IMR-90 (cell line): Measurements from ENCODE around the gene TFDP2. TPM values are rescaled to one million over a fixed set of nuclear protein-coding genes. Genes with fewer than 3 reads are reported as not detected.

Experiments used
- ATAC-seq: fragments of 200-7000 bp; cut with Tn5 transposase; 2 replicates; pipeline ENCODE4 v1.9.1; 2020; ENCODE audit warnings: low read depth, mild to moderate bottlenecking, moderate library complexity
- BruUV-seq: library from RNA; stranded (reverse); fragments of 400-500 nt; replicated peaks from 2 replicates; lab custom pipeline; 2021; lab: Mats Ljungman, UMichigan
- CTCF ChIA-PET: fragments of 300-600 bp; formaldehyde crosslinking; extraction: SDS; loops from one replicate; lab custom pipeline; 2021; ENCODE audit warnings: antibody characterized with exemption; lab: Yijun Ruan, JAX
- POLR2A ChIA-PET: fragments of 300-600 bp; sonication (Branson Sonifier 250); formaldehyde crosslinking; loops from one replicate; lab custom pipeline; 2022; ENCODE audit warnings: antibody characterized with exemption; ENCODE audit not compliant: unreplicated experiment; lab: Charles Lee
- DNase-seq: peaks from one replicate; pipeline ENCODE4 v3.0.0; 2013
- H2AFZ ChIP-seq: replicated peaks from 2 replicates; pipeline ENCODE3; 2013; ENCODE audit warnings: low read length, mild to moderate bottlenecking; ENCODE audit not compliant: poor library complexity
- H2AK5ac ChIP-seq: 2 replicates; pipeline ENCODE4 v1.6.1; 2013; ENCODE audit warnings: low read depth, low read length, inconsistent platforms
- H2AK9ac ChIP-seq: replicated peaks from 2 replicates; pipeline ENCODE3; 2013; ENCODE audit warnings: mild to moderate bottlenecking, low read depth, low read length, moderate library complexity; ENCODE audit not compliant: poor library complexity
- H2BK120ac ChIP-seq: 2 replicates; pipeline ENCODE4 v1.6.1; 2013; ENCODE audit warnings: low read depth, low read length, inconsistent platforms
- H2BK15ac ChIP-seq: 3 replicates; pipeline ENCODE4 v1.6.1; 2013; ENCODE audit warnings: low read depth, low read length, inconsistent platforms
- H2BK20ac ChIP-seq: 2 replicates; pipeline ENCODE4 v1.6.1; 2013; ENCODE audit warnings: low read depth, mild to moderate bottlenecking, inconsistent platforms, low read length, moderate library complexity
- H2BK5ac ChIP-seq: 2 replicates; pipeline ENCODE4 v1.6.1; 2013; ENCODE audit warnings: mild to moderate bottlenecking, low read depth, low read length, inconsistent platforms; ENCODE audit not compliant: poor library complexity, severe bottlenecking
- H3K14ac ChIP-seq: replicated peaks from 2 replicates; pipeline ENCODE4 v1.6.1; 2013; ENCODE audit warnings: low read depth, low read length, inconsistent platforms
- H3K18ac ChIP-seq: 2 replicates; pipeline ENCODE4 v1.6.1; 2013; ENCODE audit warnings: low read depth, low read length, control low read depth
- H3K23ac ChIP-seq: 2 replicates; pipeline ENCODE4 v1.6.1; 2013; ENCODE audit warnings: low read depth, low read length, inconsistent platforms
- H3K27ac ChIP-seq: 2 replicates; pipeline ENCODE4 v1.5.1; 2013; ENCODE audit warnings: mild to moderate bottlenecking, control low read depth, low read length; ENCODE audit not compliant: insufficient read depth
- H3K27me3 ChIP-seq: 2 replicates; pipeline ENCODE4 v1.6.1; 2013; ENCODE audit warnings: low read length; ENCODE audit not compliant: control insufficient read depth, insufficient read depth
- H3K36me3 ChIP-seq: 2 replicates; pipeline ENCODE4 v1.6.1; 2013; ENCODE audit warnings: low read length, mixed read lengths; ENCODE audit not compliant: control insufficient read depth, insufficient read depth
- H3K4ac ChIP-seq: 2 replicates; pipeline ENCODE4 v1.6.1; 2013; ENCODE audit warnings: low read depth, low read length, inconsistent platforms
- H3K4me1 ChIP-seq: 2 replicates; pipeline ENCODE4 v1.6.1; 2013; ENCODE audit warnings: low read length, mixed read lengths; ENCODE audit not compliant: control insufficient read depth, insufficient read depth
- H3K4me2 ChIP-seq: 2 replicates; pipeline ENCODE4 v1.6.1; 2013; ENCODE audit warnings: low read depth, mild to moderate bottlenecking, control low read depth, low read length, moderate library complexity
- H3K4me3 ChIP-seq: 2 replicates; pipeline ENCODE4 v1.5.1; 2013; ENCODE audit warnings: low read depth, mild to moderate bottlenecking, control low read depth, low read length, moderate library complexity; ENCODE audit not compliant: insufficient read depth
- H3K56ac ChIP-seq: 2 replicates; pipeline ENCODE4 v1.6.1; 2013; ENCODE audit warnings: low read length, inconsistent platforms; ENCODE audit not compliant: insufficient read depth; ENCODE audit errors: extremely low read depth
- H3K79me1 ChIP-seq, 2 experiments: 2 replicates each; pipeline ENCODE4 v1.6.1; 2013; ENCODE audit warnings: low read length in 2 of 2, inconsistent platforms in 1 of 2, low read depth in 1 of 2
- H3K9ac ChIP-seq: 2 replicates; pipeline ENCODE4 v1.6.1; 2013; ENCODE audit warnings: low read depth, low read length, control low read depth
- H3K9me1 ChIP-seq: 2 replicates; pipeline ENCODE4 v1.6.1; 2013; ENCODE audit warnings: low read length, inconsistent platforms; ENCODE audit not compliant: insufficient read depth
- H3K9me3 ChIP-seq: 2 replicates; pipeline ENCODE4 v1.6.1; 2013; ENCODE audit warnings: low read length; ENCODE audit not compliant: control insufficient read depth, insufficient read depth
- H4K20me1 ChIP-seq: 2 replicates; pipeline ENCODE4 v1.6.1; 2013; ENCODE audit warnings: low read length, inconsistent platforms; ENCODE audit not compliant: insufficient read depth
- H4K5ac ChIP-seq: 2 replicates; pipeline ENCODE4 v1.6.1; 2013; ENCODE audit warnings: mild to moderate bottlenecking, low read depth, low read length, control low read depth
- H4K8ac ChIP-seq, 2 experiments: 2 replicates each; pipeline ENCODE4 v1.6.1; 2013; ENCODE audit warnings: low read depth in 2 of 2, low read length in 2 of 2, control low read depth in 1 of 2, inconsistent platforms in 1 of 2
- H4K91ac ChIP-seq: 2 replicates; pipeline ENCODE4 v1.6.1; 2013; ENCODE audit warnings: low read depth, low read length, inconsistent platforms; ENCODE audit not compliant: insufficient read depth
- MAZ ChIP-seq: IDR thresholded peaks from 2 replicates; pipeline ENCODE4 v1.6.1; 2012; ENCODE audit warnings: low read depth, mild to moderate bottlenecking, low read length, improper control_type of control experiment, moderate library complexity, borderline replicate concordance
- RFX5 ChIP-seq: IDR thresholded peaks from 2 replicates; pipeline ENCODE4 v1.8.0; 2012; ENCODE audit warnings: low read depth, mild to moderate bottlenecking, low read length, moderate library complexity
- SMC3 ChIP-seq: fragments of 150-350 bp; IDR thresholded peaks from 2 replicates; pipeline ENCODE4 v1.6.1; 2016; ENCODE audit warnings: low read depth, mild to moderate bottlenecking, antibody characterized with exemption, low read length, moderate library complexity
- WGBS, 2 experiments: methylation state at CpG; one replicate each; pipeline versions ENCODE4 v1.1.5 to v1.1.7; 2013; ENCODE audit warnings: missing lambda C conversion rate in 2 of 2; ENCODE audit not compliant: insufficient read length in 1 of 2; ENCODE audit errors: extremely low coverage in 2 of 2; 5-methylcytosine and 5-hydroxymethylcytosine counted together
- dilution Hi-C: fragments of 300-500 bp; cut with HindIII; formaldehyde crosslinking; loops from one replicate; pipeline ENCODE4 v1.14.3; 2018; ENCODE audit warnings: low sequenced_read_pairs; ENCODE audit not compliant: unreplicated experiment
- in situ Hi-C: fragments of 300-500 bp; cut with MboI; formaldehyde crosslinking; loops from 3 replicates; pipeline ENCODE4 v1.14.3; 2019; ENCODE audit warnings: low sequenced_read_pairs, inconsistent platforms, mixed read lengths
- intact Hi-C: fragments of 100-400 bp; cut with micrococcal nuclease; formaldehyde crosslinking; loops from 2 replicates; pipeline ENCODE4 v1.10.0; 2022
- polyA plus RNA-seq, 3 experiments: library from polyadenylated mRNA; depleted of rRNA; stranded (reverse); fragments of >200 nt; gene quantifications; 2 replicates each; pipeline ENCODE4 v1.2.3, GENCODE V29; 2012; ENCODE audit warnings: low replicate concordance in 1 of 3
- total RNA-seq: library from RNA; depleted of rRNA; stranded (reverse); fragments of >200 nt; gene quantifications from 2 replicates; pipeline ENCODE4 v1.2.3, GENCODE V29; 2012

TFDP2 gene
- total and polyA plus RNA-seq, 2 of the 4 experiments (the other 2 are of a cell fraction): 10.7 to 23.7 TPM

DNA sequence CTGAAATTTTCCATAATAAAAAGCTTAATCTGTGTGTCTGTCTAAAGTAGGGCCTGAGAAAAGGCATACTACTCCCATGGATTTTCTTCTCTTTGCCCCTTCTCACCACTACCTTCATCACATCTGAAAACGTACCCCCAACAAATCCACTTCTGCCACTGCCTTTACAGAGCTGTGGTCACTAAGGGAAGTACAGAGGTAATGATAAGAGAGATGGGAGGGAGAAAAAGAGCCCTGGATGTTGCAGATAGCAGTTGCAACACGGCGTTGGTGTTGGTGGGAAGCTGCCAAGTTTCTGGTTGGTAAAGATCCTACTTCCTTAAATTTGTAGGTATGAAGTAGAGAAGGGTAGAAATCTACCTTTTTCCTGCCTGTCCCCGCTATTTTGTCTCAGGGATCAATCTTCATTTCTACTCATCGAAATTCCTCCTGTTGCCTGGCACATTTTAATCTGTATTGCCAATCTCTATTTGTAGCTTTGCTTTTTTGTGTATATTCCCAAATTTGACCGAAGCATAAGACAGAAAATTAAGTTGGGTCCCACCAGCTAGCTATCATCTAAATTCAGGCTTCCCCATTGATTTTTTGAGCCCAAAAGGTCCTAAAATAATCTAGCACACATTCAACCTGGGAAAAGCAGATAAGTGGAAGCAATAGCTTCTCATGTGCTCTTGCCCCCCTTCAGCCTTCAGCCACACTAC is 102.9 kb downstream of the TFDP2 start:
- Histone ChIP-seq H4K5ac (no peak overlapping the region), H2AFZ (no peak overlapping the region), H2BK5ac (no peak overlapping the region), H4K20me1 (no peaks in the 10 kb centered on the region), H3K4ac (no peak overlapping the region), H3K4me1 (no peaks in the 10 kb centered on the region), H3K79me1 (no peaks in the 10 kb centered on the region), H2BK15ac (no peak overlapping the region), H2BK20ac (no peak overlapping the region), H2AK5ac (no peak overlapping the region), H4K8ac (no peak overlapping the region), H3K18ac (no peak overlapping the region), H3K9me1 (no peaks in the 10 kb centered on the region), H3K9me3 (no peaks in the 10 kb centered on the region), H3K14ac (no peak overlapping the region), H3K36me3 (no peaks in the 10 kb centered on the region), H3K27me3 (no peaks in the 10 kb centered on the region), H3K4me3 (no peak overlapping the region), H3K4me2 (no peak overlapping the region), H3K9ac (no peak overlapping the region), H3K23ac (no peak overlapping the region), H4K91ac (no peak overlapping the region), H3K27ac (no peak overlapping the region), H2AK9ac (no peak overlapping the region), H3K56ac (no peak overlapping the region), H2BK120ac (no peak overlapping the region)
- no TSS peak for BruUV-seq
- POLR2A ChIA-PET: no interaction called here
- TF ChIP-seq RFX5 (no peak), MAZ (no peak), SMC3 (no peak)
- dilution Hi-C loops: no loop called here
- ATAC-seq (no peak), DNase-seq (no peak)
- in situ Hi-C loops: no loop called here
- CTCF ChIA-PET: no interaction called here
- intact Hi-C loops: no loop called here
- WGBS, 2 experiments: no CpG with 5 or more reads among the region's 6 CpGs
